MCF 10A (cell line): ENCODE results near the gene ARFGEF3. TPM values are rescaled to one million over a fixed set of nuclear protein-coding genes. Genes with fewer than 3 reads are reported as not detected.

Source experiments
- BruUV-seq: library from RNA; stranded (reverse); fragments of 400-500 nt; replicated peaks from 2 replicates; lab custom pipeline; 2021; lab: Mats Ljungman, UMichigan
- CTCF ChIA-PET: fragments of 300-600 bp; sonication (Branson Sonifier 250); formaldehyde crosslinking; extraction: SDS; loops from one replicate; lab custom pipeline; 2021; ENCODE audit warnings: antibody characterized with exemption, inconsistent platforms; lab: Yijun Ruan, JAX
- POLR2A ChIA-PET: fragments of 300-600, 350-650 bp; sonication (Branson Sonifier 250); formaldehyde crosslinking; extraction: SDS; loops from one replicate; lab custom pipeline; 2020; ENCODE audit warnings: antibody characterized with exemption, inconsistent platforms; lab: Yijun Ruan, JAX
- DNase-seq: peaks from one replicate; pipeline ENCODE4 v3.0.0-alpha.2; 2018; ENCODE audit not compliant: unreplicated experiment
- H3K27ac Mint-ChIP-seq: one replicate; pipeline ENCODE4 v1.8.0; 2022; ENCODE audit warnings: mild to moderate bottlenecking, low read depth, mixed read lengths; ENCODE audit not compliant: unreplicated experiment
- H3K27me3 Mint-ChIP-seq: one replicate; pipeline ENCODE4 v1.8.0; 2022; ENCODE audit warnings: mixed read lengths; ENCODE audit not compliant: insufficient read depth, unreplicated experiment
- H3K36me3 Mint-ChIP-seq: one replicate; pipeline ENCODE4 v1.8.0; 2022; ENCODE audit warnings: mild to moderate bottlenecking, moderate library complexity, mixed read lengths; ENCODE audit not compliant: insufficient read depth, unreplicated experiment
- H3K4me1 Mint-ChIP-seq: one replicate; pipeline ENCODE4 v1.8.0; 2022; ENCODE audit warnings: mixed read lengths; ENCODE audit not compliant: insufficient read depth, unreplicated experiment
- H3K4me3 Mint-ChIP-seq: one replicate; pipeline ENCODE4 v1.8.0; 2022; ENCODE audit warnings: mild to moderate bottlenecking, moderate library complexity, mixed read lengths; ENCODE audit not compliant: unreplicated experiment
- H3K9me3 Mint-ChIP-seq: one replicate; pipeline ENCODE4 v1.8.0; 2022; ENCODE audit warnings: mixed read lengths; ENCODE audit not compliant: unreplicated experiment
- CTCF ChIP-seq: fragments of 200-600 bp; IDR thresholded peaks from one replicate; pipeline ENCODE4 v1.8.0; 2022; ENCODE audit warnings: antibody characterized with exemption, mild to moderate bottlenecking; ENCODE audit not compliant: unreplicated experiment
- intact Hi-C: fragments of 100-400 bp; cut with micrococcal nuclease; formaldehyde crosslinking; loops from 2 replicates; pipeline ENCODE4 v1.14.1; 2022
- total RNA-seq: library from RNA; stranded (reverse); gene quantifications from 2 replicates; pipeline ENCODE4 v1.2.3, GENCODE V29; 2022

ARFGEF3 gene
- total RNA-seq, 1 experiment from 2014 or later, result 3.4 TPM

- Mint-ChIP-seq H3K36me3 (no peaks in the 10 kb centered on the region), H3K9me3 (no peaks in the 10 kb centered on the region), H3K27ac (no peak overlapping the region), H3K4me1 (peaks cover 20% of the 10 kb centered on the region), H3K27me3 (no peaks in the 10 kb centered on the region), H3K4me3 (no peak overlapping the region)
- no peak for DNase-seq
- intact Hi-C loops, result no loop called here
- CTCF ChIA-PET, result interaction anchor here (1.3 kb wide), 1 partner anchor 10 kb away, joined by 3 read pairs; no protein-coding TSS in a partner anchor
- BruUV-seq, result no TSS peak
- no peak for TF ChIP-seq CTCF
- POLR2A ChIA-PET, result interaction anchor here (0.6 kb wide), 2 partner anchors 11 to 462 kb away, joined by 3 read pairs; no protein-coding TSS in a partner anchor
Observed at GRCh38 chr6:138293428-138294395, 132.0 kb downstream of the ARFGEF3 start.

- CTCF ChIA-PET, result interaction anchor here (1.5 kb wide), 2 partner anchors 8 to 9 kb away, joined by 3 read pairs; no protein-coding TSS in a partner anchor
Observed at GRCh38 chr6:138296381-138296780, 134.6 kb downstream of the ARFGEF3 start.

GRCh38 chr6:138296786-138297185 lies 135.0 kb downstream of the ARFGEF3 start:
- no peaks in the 10 kb centered on the region for H3K9me3 Mint-ChIP-seq
- no peak for DNase-seq
- H3K27me3 Mint-ChIP-seq, result no peaks in the 10 kb centered on the region
- peaks cover 8% of the 10 kb centered on the region for H3K4me1 Mint-ChIP-seq
- CTCF ChIA-PET, result interaction anchor here (1.5 kb wide), 2 partner anchors 8 to 9 kb away, joined by 3 read pairs; no protein-coding TSS in a partner anchor
- intact Hi-C loops, result no loop called here
- no TSS peak for BruUV-seq
- H3K4me3 Mint-ChIP-seq, result no peak overlapping the region
- H3K27ac Mint-ChIP-seq, result no peak overlapping the region
- no peak for TF ChIP-seq CTCF
- no peaks in the 10 kb centered on the region for H3K36me3 Mint-ChIP-seq
- POLR2A ChIA-PET, result no interaction called here

More at GRCh38 chr6:138296381-138296780, 134.6 kb downstream of the ARFGEF3 start:
- Mint-ChIP-seq H3K27ac (no peak overlapping the region), H3K4me3 (no peak overlapping the region), H3K27me3 (no peaks in the 10 kb centered on the region), H3K9me3 (no peaks in the 10 kb centered on the region), H3K4me1 (peaks cover 8% of the 10 kb centered on the region), H3K36me3 (no peaks in the 10 kb centered on the region)
- BruUV-seq, result no TSS peak
- intact Hi-C loops, result no loop called here
- POLR2A ChIA-PET, result no interaction called here
- DNase-seq, result no peak
- TF ChIP-seq CTCF, result no peak

GRCh38 chr6:138297761-138298298 lies 136.1 kb downstream of the ARFGEF3 start:
- intact Hi-C loops, result no loop called here
- no peak for TF ChIP-seq CTCF
- BruUV-seq, result no TSS peak
- H3K27ac Mint-ChIP-seq, result no peak overlapping the region
- H3K9me3 Mint-ChIP-seq, result no peaks in the 10 kb centered on the region
- no peaks in the 10 kb centered on the region for H3K36me3 Mint-ChIP-seq
- ChIA-PET CTCF (interaction anchor here (1.5 kb wide), 2 partner anchors 9 to 10 kb away, joined by 3 read pairs; no protein-coding TSS in a partner anchor), POLR2A (no interaction called here)
- no peaks in the 10 kb centered on the region for H3K27me3 Mint-ChIP-seq
- DNase-seq, result peak; percentile 45
- H3K4me3 Mint-ChIP-seq, result no peak overlapping the region
- peaks cover 8% of the 10 kb centered on the region for H3K4me1 Mint-ChIP-seq
